ENCODE data around the gene WFDC1. TPM values are rescaled to one million over a fixed set of nuclear protein-coding genes. Genes with fewer than 3 reads are reported as not detected.

WFDC1 gene
- polyA plus RNA-seq, 1 of the 3 experiments (the other 2 are of a cell fraction): 0.03 TPM

GRCh38 chr16:84247844-84248243, 46.8 kb upstream of the WFDC1 start:
- Histone ChIP-seq H4K20me1 (ENCODE audit: insufficient read depth) (no peaks in the 10 kb centered on the region), H3K9ac (no peak overlapping the region), H3K27me3 (ENCODE audit: insufficient read depth) (peaks cover 9% of the 10 kb centered on the region; the same call in 1 of the 2 replicates), H3K4me3 (ENCODE audit: low read depth in 2 of 2, low read length in 1 of 2) (no peak overlapping the region), H3K27ac (ENCODE audit: low read depth in 2 of 2, low read length in 1 of 2) (no peak overlapping the region), H2AFZ (ENCODE audit: low read depth) (no peak overlapping the region), H3K79me2 (ENCODE audit: insufficient read depth) (no peaks in the 10 kb centered on the region), H3K9me2 (no peaks in the 10 kb centered on the region), H3K36me3 (replicated peaks in 1 of 2; ENCODE audit: control insufficient read depth in 1 of 2, insufficient read depth in 2 of 2, low read length in 1 of 2) (no peaks in the 10 kb centered on the region), H3K4me1 (ENCODE audit: control insufficient read depth in 1 of 2, insufficient read depth in 2 of 2, low read depth in 1 of 2, low read length in 1 of 2) (peaks cover 0 to 6% of the 10 kb centered on the region in 2 experiments; a peak in 1 of 4 replicates), H3K9me3 (no peaks in the 10 kb centered on the region), H3K4me2 (no peak overlapping the region), H3F3A (replicated peaks; ENCODE audit: insufficient read depth) (no peaks in the 10 kb centered on the region)
- no peak for TF ChIP-seq POLR2AphosphoS5 (IDR thresholded peaks at IDR 0.05; ENCODE audit: low read depth, low read length)
- no peak for TF ChIP-seq GABPA (IDR thresholded peaks at IDR 0.05; ENCODE audit: low read depth)
- no peak for TF ChIP-seq REST (IDR thresholded peaks at IDR 0.05; ENCODE audit: low read depth, low read length)
- TF ChIP-seq TAF1 (IDR thresholded peaks at IDR 0.05; ENCODE audit: borderline replicate concordance, low read depth, low read length): no peak
- no peak for TF ChIP-seq SMC3 (IDR thresholded peaks at IDR 0.05; ENCODE audit: low read depth, low read length)
- no peak for TF ChIP-seq EZH2phosphoT487 (IDR thresholded peaks at IDR 0.05; ENCODE audit: borderline replicate concordance, low read depth)
- no peak for TF ChIP-seq FOXM1 (IDR thresholded peaks at IDR 0.05; ENCODE audit: low read depth)
- no peak for TF ChIP-seq USF2 (IDR thresholded peaks at IDR 0.05; ENCODE audit: borderline replicate concordance, low read depth, low read length)
- no peak for TF ChIP-seq NRF1 (IDR thresholded peaks at IDR 0.05; ENCODE audit: low read depth, low read length)
- no peak for TF ChIP-seq FOXJ3 (CRISPR knock-in tag; IDR thresholded peaks at IDR 0.05)
- no peak for TF ChIP-seq ZBTB33 (IDR thresholded peaks at IDR 0.05; ENCODE audit: borderline replicate concordance, low read depth)
- ChIA-PET CTCF (interaction anchor here (1.0 to 1.6 kb wide), 4 partner anchors 11 to 72 kb away, joined by 4 to 5 read pairs (median 4); partner anchors contain the start of gene TAF1C), POLR2A (no interaction called here)
- no peak for DNase-seq
- 69% methylated on average over 5 of the region's 5 CpGs for WGBS (ENCODE audit: low lambda C conversion rate)
